Liver (tissue), 9 donors: ENCODE results near the gene DAAM1. TPM values are rescaled to one million over a fixed set of nuclear protein-coding genes. Genes with fewer than 3 reads are reported as not detected.

Experiments
- DNase-seq: peaks from one replicate; pipeline ENCODE4 v3.0.0-alpha.2; 2017; ENCODE audit warnings: low spot score
- H3K27ac ChIP-seq, 2 donors: one replicate each; pipeline ENCODE4 v1.7.0; 2013; ENCODE audit warnings: inconsistent platforms in 2 of 2, low read length in 2 of 2, control low read depth in 1 of 2, low read depth in 1 of 2, mild to moderate bottlenecking in 1 of 2
- H3K27me3 ChIP-seq, 4 donors: one replicate each; pipeline versions ENCODE4 v1.6.1 to v1.7.0; 2013; ENCODE audit warnings: low read length in 3 of 4, inconsistent platforms in 1 of 4, mild to moderate bottlenecking in 1 of 4, moderate library complexity in 1 of 4; ENCODE audit not compliant: control insufficient read depth in 4 of 4, insufficient read depth in 4 of 4
- H3K36me3 ChIP-seq, 4 donors: one replicate each; pipeline versions ENCODE4 v1.6.1 to v1.7.0; 2013; ENCODE audit warnings: low read length in 3 of 4, mild to moderate bottlenecking in 3 of 4, low read depth in 1 of 4, moderate library complexity in 1 of 4; ENCODE audit not compliant: control insufficient read depth in 4 of 4, insufficient read depth in 3 of 4
- H3K4me1 ChIP-seq, 4 donors: one replicate each; pipeline versions ENCODE4 v1.6.1 to v1.7.0; 2013; ENCODE audit warnings: low read length in 3 of 4, mild to moderate bottlenecking in 3 of 4, moderate library complexity in 1 of 4; ENCODE audit not compliant: control insufficient read depth in 4 of 4, insufficient read depth in 4 of 4
- H3K4me3 ChIP-seq, 3 donors: one replicate each; pipeline versions ENCODE4 v1.6.1 to v1.7.0; 2013; ENCODE audit warnings: low read length in 3 of 3, control low read depth in 1 of 3, low read depth in 1 of 3, mild to moderate bottlenecking in 1 of 3
- H3K9ac ChIP-seq, 2 donors: one replicate each; pipeline ENCODE4 v1.7.0; 2013; ENCODE audit warnings: low read length in 2 of 2, mild to moderate bottlenecking in 2 of 2, moderate library complexity in 2 of 2, control low read depth in 1 of 2, low read depth in 1 of 2
- H3K9me3 ChIP-seq, 4 donors: one replicate each; pipeline versions ENCODE4 v1.6.1 to v1.7.0; 2013; ENCODE audit warnings: low read length in 3 of 4; ENCODE audit not compliant: control insufficient read depth in 4 of 4
- ATF3 ChIP-seq: IDR thresholded peaks from 2 replicates; pipeline ENCODE4 v1.6.1; 2016; ENCODE audit warnings: antibody characterized with exemption
- CTCF ChIP-seq: fragments of 150-350 bp; IDR thresholded peaks from 2 replicates; pipeline ENCODE4 v1.5.1; 2017; ENCODE audit warnings: improper control_type of control experiment, low read depth, low read length; ENCODE audit not compliant: missing input control
- EGR1 ChIP-seq, 2 donors: IDR thresholded peaks; 2 replicates each; pipeline ENCODE4 v1.6.1; 2016 to 2018; ENCODE audit warnings: antibody characterized with exemption in 2 of 2, low read depth in 2 of 2
- FOXA1 ChIP-seq: IDR thresholded peaks from 2 replicates; pipeline ENCODE4 v1.6.1; 2016; ENCODE audit warnings: antibody characterized with exemption
- FOXA2 ChIP-seq: IDR thresholded peaks from 2 replicates; pipeline ENCODE4 v1.6.1; 2016; ENCODE audit warnings: antibody characterized with exemption
- GABPA ChIP-seq, 2 donors: IDR thresholded peaks in 1 of 2; conservative IDR thresholded peaks in 1 of 2; 2 replicates each; pipeline ENCODE4 v1.6.1; 2016; ENCODE audit warnings: antibody characterized with exemption in 2 of 2, mild to moderate bottlenecking in 1 of 2, moderate library complexity in 1 of 2
- HNF4A ChIP-seq, 2 donors: conservative IDR thresholded peaks; 2 replicates each; pipeline ENCODE4 v1.6.1; 2016; ENCODE audit warnings: antibody characterized with exemption in 2 of 2, mild to moderate bottlenecking in 2 of 2
- HNF4G ChIP-seq: IDR thresholded peaks from 2 replicates; pipeline ENCODE4 v1.6.1; 2016; ENCODE audit warnings: antibody characterized with exemption
- JUND ChIP-seq, 2 donors: IDR thresholded peaks; 2 replicates each; pipeline ENCODE4 v1.6.1; 2016; ENCODE audit warnings: antibody characterized with exemption in 2 of 2
- MAX ChIP-seq: IDR thresholded peaks from 2 replicates; pipeline ENCODE4 v1.6.1; 2016; ENCODE audit warnings: antibody characterized with exemption
- RAD21 ChIP-seq, 2 donors: IDR thresholded peaks; 2 replicates each; pipeline ENCODE4 v1.6.1; 2016; ENCODE audit warnings: antibody characterized with exemption in 2 of 2, mild to moderate bottlenecking in 2 of 2
- REST ChIP-seq: IDR thresholded peaks from 2 replicates; pipeline ENCODE4 v1.6.1; 2016; ENCODE audit warnings: antibody characterized with exemption, mild to moderate bottlenecking
- RXRA ChIP-seq, 2 donors: IDR thresholded peaks; 2 replicates each; pipeline ENCODE4 v1.6.1; 2017 to 2018; ENCODE audit warnings: antibody characterized with exemption in 2 of 2, mild to moderate bottlenecking in 1 of 2
- SP1 ChIP-seq: IDR thresholded peaks from 2 replicates; pipeline ENCODE4 v1.6.1; 2018; ENCODE audit warnings: antibody characterized with exemption, mild to moderate bottlenecking
- TAF1 ChIP-seq: conservative IDR thresholded peaks from 2 replicates; pipeline ENCODE4 v1.6.1; 2016; ENCODE audit warnings: antibody characterized with exemption, mild to moderate bottlenecking
- YY1 ChIP-seq: IDR thresholded peaks from 2 replicates; pipeline ENCODE4 v1.6.1; 2016; ENCODE audit warnings: antibody characterized with exemption, mild to moderate bottlenecking
- WGBS: extraction: QIAGEN DNeasy Blood & Tissue Kit; methylation state at CpG from one replicate; pipeline ENCODE4 v1.1.7; 2013; 5-methylcytosine and 5-hydroxymethylcytosine counted together
- polyA plus RNA-seq, 2 donors: library from polyadenylated mRNA; stranded (reverse) in 1 of 2; unstranded in 1 of 2; fragments of 200-250 nt in 1 of 2; fragments of >200 nt in 1 of 2; fragmentation: Nextera tagmentation in 1 of 2; extraction: Ambion mirVana in 1 of 2; gene quantifications; one replicate each; pipeline versions ENCODE4 v1.2.1 to v1.2.3, GENCODE V29; 2013 to 2015
- total RNA-seq, 2 donors: library from RNA; depleted of rRNA; stranded (reverse); fragments of >200 nt; gene quantifications; one replicate each; pipeline ENCODE4 v1.2.3, GENCODE V29; 2014
- TF ChIP-seq, protein P1 (sequence below): IDR thresholded peaks from 2 replicates; pipeline ENCODE4 v1.6.1; 2016; ENCODE audit warnings: antibody characterized with exemption
- donor health status: healthy.
- donor health status: healthy.
- donor health status: healthy.
- donor health status: healthy.
- donor health status: healthy.

Gene DAAM1
- total and polyA plus RNA-seq, 4 donors, result 9.5 to 28.4 (median 18.5) TPM

DNA sequence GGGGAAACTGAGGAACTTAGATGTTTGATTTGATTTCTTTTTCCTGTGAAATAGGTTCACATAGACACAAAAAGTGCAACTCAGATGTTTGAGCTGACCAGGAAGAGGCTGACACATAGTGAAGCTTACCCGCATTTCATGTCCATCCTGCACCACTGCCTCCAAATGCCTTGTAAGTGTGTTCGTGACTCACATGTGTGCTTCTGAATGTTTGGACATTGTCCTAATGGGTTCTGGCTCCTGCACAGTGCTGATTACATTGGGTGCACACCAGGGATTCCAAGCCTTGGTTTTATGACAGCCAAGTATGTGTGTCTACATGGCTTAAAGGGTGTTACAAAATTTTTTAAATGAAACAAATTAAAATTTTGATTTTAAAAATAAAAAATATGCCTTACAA, 137.4 kb downstream of the DAAM1 start:
- WGBS, result 92% methylated on average over 2 of the region's 2 CpGs
- no peak overlapping the region for H3K9ac ChIP-seq
- no peaks in the 10 kb centered on the region for H3K27me3 ChIP-seq
- H3K9me3 ChIP-seq, result no peaks in the 10 kb centered on the region
- no peaks in the 10 kb centered on the region for H3K4me1 ChIP-seq
- H3K36me3 ChIP-seq, result peaks cover 4 to 32% (median 16%) of the 10 kb centered on the region in 4 donors
- no peak overlapping the region for H3K4me3 ChIP-seq
- no peak for DNase-seq
- no peak overlapping the region for H3K27ac ChIP-seq
- TF ChIP-seq HNF4G (no peak), RAD21 (IDR thresholded peaks at IDR 0.05) (no peak), GABPA (IDR thresholded peaks at IDR 0.05 in 1 of 2, conservative IDR thresholded peaks at IDR 0.05 in 1 of 2) (no peak), TAF1 (no peak), SP1 (no peak), HNF4A (conservative IDR thresholded peaks at IDR 0.05) (no peak), FOXA2 (no peak), EGR1 (IDR thresholded peaks at IDR 0.05; ENCODE audit: low read depth in 2 of 2) (no peak), CTCF (no peak), REST (no peak), FOXA1 (no peak), JUND (IDR thresholded peaks at IDR 0.05) (no peak)
- TF ChIP-seq, protein P1, sequence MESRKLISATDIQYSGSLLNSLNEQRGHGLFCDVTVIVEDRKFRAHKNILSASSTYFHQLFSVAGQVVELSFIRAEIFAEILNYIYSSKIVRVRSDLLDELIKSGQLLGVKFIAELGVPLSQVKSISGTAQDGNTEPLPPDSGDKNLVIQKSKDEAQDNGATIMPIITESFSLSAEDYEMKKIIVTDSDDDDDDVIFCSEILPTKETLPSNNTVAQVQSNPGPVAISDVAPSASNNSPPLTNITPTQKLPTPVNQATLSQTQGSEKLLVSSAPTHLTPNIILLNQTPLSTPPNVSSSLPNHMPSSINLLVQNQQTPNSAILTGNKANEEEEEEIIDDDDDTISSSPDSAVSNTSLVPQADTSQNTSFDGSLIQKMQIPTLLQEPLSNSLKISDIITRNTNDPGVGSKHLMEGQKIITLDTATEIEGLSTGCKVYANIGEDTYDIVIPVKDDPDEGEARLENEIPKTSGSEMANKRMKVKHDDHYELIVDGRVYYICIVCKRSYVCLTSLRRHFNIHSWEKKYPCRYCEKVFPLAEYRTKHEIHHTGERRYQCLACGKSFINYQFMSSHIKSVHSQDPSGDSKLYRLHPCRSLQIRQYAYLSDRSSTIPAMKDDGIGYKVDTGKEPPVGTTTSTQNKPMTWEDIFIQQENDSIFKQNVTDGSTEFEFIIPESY, result no peak

- H3K4me1 ChIP-seq, result peaks cover 2 to 4% (median 3%) of the 10 kb centered on the region in 4 donors
- WGBS, result 85% methylated on average over 4 of the region's 4 CpGs
- H3K9me3 ChIP-seq, result no peaks in the 10 kb centered on the region
- H3K9ac ChIP-seq, result no peak overlapping the region
- TF ChIP-seq FOXA2, result no peak
- TF ChIP-seq, protein P1, result no peak
- no peak for TF ChIP-seq ATF3
- TF ChIP-seq MAX, result no peak
- no peak for TF ChIP-seq HNF4A (conservative IDR thresholded peaks at IDR 0.05)
- TF ChIP-seq YY1, result no peak
- no peak for TF ChIP-seq RXRA (IDR thresholded peaks at IDR 0.05)
- TF ChIP-seq TAF1, result no peak
- no peak for TF ChIP-seq FOXA1
- TF ChIP-seq HNF4G, result no peak
- TF ChIP-seq SP1, result no peak
- peaks cover 2 to 40% (median 17%) of the 10 kb centered on the region in 4 donors for H3K36me3 ChIP-seq
- no peak overlapping the region for H3K4me3 ChIP-seq
- DNase-seq, result no peak
- H3K27ac ChIP-seq, result no peak overlapping the region
- H3K27me3 ChIP-seq, result no peaks in the 10 kb centered on the region
Observed at GRCh38 chr14:59328454-59328853, 140.0 kb downstream of the DAAM1 start.
